Ramos (cell line): ENCODE data around the gene TOGARAM2.

Experiments
- in situ Hi-C: fragments of 300-500 bp; cut with MboI; formaldehyde crosslinking; loops from one replicate; pipeline ENCODE4 v1.14.3; 2022; ENCODE audit warnings: low sequenced_read_pairs; ENCODE audit not compliant: unreplicated experiment

TOGARAM2 gene

DNA sequence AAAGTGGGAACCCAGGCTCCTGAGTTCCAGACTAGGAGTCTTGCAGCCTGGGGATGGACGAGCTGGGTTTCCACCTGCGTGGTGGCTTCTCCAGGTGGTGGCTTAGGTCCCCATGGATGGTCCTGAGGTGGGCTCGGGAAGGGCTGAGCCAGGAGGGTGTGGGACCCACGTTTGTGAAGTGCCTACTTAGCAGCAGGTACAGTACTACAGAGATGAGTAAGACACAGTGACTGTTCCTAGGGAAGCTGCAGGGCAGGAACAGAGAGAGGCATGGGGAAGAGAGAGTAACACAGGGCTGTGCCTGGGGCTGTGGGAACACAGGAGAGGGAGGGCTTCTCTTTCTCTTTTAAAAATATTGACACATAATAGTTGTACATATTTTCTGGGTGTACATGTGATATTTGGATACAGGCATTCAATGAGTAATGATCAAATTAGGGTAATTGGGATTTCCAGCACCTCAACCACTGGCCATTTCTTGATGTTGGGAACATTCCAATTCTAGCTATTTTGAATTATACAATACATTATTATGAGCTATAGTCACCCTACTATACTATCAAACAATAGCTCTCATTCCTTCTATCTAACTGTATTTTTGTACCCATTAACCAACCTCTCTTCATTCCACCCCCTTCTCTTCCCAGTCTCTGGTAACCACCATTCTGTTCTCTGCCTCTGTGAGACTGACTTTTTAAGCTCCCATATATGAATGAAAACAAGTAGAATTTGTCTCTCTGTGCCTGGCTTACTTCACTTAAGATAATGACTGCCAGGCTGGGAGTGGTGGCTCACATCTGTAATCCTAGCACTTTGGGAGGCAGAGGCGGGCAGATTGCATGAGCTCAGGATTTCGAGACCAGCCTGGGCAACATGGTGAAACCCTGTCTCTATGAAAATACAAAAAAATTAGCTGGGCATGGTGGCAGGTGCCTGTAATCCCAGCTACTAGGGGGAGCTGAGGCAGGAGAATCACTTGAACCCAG, 15.0 kb downstream of the TOGARAM2 start:
- in situ Hi-C loops, result no loop called here

DNA sequence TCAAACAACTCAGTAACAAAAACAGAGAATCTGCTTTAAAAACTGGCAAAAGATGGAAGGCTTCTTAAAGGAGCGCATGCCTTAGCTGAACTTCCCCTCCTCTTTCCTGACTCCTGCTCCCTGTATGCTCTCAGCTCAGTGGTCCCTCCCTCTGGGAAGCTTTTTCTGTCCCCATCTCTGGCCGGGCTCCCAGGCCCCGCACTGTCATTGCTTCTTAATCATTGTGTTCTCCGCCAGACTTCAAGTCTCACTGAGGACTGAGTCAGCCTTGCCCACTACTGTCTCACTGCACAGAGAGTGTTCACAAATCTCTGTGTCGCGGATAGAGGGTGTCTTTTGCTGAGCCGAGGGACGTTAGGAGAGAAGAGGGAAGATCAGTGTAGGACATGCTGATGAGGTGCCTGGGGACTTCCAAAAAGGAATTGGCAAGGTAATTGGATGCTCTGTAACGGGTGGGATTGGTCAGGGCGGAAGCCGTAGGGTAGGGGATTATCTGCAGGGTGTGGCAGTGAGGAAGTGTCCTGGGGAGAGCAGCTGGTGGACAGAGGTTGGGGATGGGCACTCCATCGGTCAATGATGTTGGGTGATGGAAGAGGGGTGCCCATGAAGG, 16.2 kb downstream of the TOGARAM2 start:
- in situ Hi-C loops, result no loop called here

DNA sequence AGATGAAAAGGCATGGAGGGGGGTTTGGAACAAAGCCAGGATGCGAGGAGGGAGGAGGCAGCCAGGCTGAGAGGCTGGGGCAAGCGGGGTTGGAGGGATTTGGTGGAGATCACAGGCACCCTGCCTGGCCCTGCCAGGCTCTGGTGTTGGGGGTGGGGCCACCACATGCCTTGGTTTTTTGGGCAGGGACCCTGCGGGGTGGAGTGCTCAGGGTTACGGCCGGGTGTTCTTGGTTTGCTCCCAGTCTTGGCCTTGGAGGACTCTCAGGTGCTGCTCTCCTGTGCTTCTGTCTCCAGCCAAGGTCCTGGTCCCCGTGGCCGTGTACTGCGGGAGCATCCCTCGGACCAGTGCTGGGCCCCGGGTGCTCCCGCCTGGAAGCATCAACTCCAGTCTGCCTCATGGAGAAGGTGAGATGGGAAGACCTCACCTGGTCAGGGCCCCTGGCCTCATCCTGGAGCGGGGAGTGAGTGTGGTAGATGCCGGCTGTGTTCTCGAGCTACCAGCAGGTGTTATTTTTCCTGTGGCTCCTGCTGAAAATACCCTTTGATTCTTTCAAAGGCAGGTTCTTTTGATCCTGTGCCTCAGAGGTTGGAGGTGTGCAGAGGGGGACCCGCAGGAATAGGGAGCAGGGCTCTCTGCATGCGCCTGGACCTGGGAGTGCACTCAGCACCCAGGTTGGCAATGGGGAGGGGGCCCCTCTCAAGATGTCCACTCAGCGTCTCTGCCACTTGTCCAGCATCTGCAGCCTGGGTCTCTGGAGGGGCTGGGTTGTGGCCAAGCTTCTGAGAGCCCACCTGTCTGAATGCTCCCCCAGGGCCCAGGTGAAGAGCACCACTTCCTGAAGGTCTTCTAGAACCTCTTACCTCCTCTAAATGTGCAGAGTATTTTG, 17.0 kb downstream of the TOGARAM2 start:
- in situ Hi-C loops, result no loop called here

DNA sequence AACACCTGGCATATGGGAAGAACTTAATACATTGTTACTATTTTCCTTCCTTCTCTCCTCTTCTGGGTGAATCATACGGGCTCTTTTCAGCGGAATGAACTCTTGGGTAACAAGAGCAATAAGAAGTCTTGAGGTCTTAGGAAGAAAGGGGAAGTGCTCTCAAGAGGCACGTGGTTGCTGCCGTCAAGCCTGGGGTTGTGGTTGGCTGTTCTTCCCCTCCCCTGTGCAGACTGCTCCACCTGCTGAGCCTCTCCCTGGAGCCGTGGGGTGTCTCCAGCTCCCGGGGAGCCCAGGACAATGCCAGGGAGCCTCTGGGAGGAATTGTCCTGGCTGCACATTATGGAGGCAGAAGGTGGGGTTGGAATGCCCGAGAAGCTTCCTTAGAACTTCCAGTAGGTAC, 19.4 kb downstream of the TOGARAM2 start:
- in situ Hi-C loops, result no loop called here

DNA sequence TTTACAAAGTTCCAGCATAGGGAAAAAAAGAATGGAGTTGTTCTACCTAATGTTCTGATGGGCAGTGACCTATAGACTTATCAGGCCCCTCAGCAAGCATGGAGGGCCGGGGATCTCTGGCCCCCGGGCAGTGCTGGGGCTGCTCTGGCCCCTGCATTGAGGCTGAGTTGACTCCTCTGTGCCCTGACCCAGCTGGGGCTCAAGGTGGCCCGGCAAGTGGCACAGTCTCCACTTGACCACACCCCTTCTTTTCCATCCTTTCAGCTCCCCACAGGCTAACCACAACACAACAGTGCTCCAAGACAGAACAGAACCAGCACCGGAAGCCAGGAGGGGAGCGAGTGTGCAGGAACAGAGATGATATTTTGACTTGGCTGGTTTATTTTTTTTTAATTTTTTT, 19.9 kb downstream of the TOGARAM2 start:
- in situ Hi-C loops, result no loop called here

DNA sequence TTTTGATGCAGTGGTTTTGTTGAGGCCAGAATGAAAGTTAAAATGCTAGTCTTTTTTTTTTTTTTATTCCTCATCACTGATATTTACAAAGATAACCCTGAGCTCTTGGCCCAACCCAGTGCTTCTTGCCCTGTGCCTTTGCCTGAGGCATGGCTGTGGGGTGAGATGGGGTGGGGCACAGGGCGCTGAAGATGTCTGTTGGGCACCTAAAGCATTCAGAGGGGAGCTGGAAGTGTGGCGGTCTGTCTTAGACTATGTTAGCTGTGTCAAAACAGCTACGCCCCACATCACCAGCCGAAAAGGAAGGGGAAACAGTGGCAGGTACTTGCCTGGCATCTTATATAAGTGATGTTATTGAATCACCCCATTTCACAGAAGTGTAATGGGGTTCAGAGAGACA, 20.7 kb downstream of the TOGARAM2 start:
- in situ Hi-C loops, result no loop called here

DNA sequence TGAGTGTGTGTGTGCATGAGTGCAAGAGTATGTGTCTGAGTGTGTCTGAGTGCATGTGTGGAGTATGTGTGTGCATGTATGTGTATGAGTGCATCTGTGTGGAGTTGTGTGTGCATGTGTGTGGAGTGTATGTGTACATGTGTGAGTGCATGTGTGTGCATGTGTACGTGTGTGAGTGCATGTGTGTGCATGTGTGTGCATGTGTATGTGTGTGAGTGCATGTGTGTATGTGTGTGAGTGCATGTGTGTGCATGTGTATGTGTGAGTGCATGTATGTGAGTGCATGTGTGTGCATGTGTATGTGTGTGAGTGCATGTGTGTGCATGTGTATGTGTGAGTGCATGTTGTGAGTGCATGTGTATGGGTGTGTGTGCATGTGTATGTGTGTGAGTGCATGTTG, 23.7 kb downstream of the TOGARAM2 start:
- in situ Hi-C loops, result no loop called here

DNA sequence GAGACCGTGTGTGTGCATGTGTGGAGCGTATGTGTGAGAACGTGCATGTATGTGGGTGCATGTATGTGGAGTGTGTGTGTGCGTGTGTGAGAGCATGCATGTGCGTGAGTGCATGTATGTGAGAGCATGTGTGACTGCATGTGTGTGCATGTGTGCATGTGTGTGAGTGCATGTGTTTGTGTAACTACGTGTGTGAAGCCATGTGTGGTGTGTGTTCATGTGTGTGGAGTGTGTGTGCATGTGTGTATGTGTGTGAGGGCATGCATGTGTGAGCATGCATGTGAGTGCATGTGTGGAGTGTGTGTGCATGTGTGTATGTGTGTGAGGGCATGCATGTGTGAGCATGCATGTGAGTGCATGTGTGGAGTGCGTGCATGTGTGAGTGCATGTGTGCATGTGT, 24.2 kb downstream of the TOGARAM2 start:
- in situ Hi-C loops, result no loop called here

DNA sequence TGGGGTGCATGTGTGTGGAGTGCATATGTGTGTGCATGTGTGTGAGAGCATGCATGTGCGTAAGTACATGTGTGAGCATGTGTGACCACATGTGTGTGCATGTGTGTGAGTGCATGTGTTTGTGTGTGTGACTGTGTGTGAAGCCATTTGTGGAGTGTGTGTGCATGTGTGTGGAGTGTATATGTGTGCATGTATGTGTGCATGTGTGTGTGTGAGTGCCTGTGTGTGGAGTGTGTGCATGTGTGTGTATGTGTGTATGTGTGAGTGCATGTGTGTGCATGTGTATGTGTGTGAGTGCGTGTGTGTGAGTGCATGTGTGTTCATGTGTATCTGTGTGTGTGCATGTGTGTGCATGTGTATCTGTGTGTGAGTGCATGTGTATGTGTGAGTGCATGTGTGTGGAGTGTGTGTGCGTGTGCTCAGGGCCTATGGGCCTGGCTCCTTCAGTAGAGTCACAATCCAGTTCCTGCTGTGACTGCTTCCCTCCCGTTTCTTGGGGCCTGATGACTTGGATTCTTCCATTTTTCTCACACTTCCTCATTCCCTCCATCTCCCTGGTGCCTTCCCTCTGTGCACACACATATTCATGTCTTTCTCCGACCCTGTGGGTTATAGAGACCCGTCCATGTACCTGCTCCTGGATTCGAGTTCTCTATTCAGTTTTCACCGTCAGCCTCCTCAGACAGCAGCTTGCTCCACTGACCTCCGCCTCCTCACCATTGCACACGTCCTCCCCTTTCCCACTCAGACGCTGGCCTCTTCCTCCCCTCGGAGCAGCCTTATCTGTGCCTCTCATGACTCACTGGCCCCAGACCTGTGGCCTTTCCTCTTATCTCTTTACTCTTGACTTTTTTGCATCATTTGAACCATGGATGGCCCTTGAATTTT, 25.2 kb downstream of the TOGARAM2 start:
- in situ Hi-C loops, result no loop called here

DNA sequence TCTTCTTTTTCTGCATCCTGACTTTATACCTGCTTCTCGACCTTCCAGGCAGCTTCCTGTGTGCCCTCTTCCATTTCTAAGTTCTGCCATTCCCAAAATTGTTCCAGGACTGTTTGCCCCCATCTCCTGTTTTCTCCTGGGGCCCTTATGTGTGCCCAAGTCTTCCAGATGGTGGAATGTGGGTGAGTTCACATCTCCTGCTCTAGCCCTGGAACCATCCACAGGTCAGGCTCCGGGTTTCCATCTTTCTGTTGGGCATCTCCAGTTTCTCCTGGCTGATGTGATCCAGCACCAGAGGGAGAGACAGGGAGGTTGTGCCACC, 25.8 kb downstream of the TOGARAM2 start:
- in situ Hi-C loops, result no loop called here

DNA sequence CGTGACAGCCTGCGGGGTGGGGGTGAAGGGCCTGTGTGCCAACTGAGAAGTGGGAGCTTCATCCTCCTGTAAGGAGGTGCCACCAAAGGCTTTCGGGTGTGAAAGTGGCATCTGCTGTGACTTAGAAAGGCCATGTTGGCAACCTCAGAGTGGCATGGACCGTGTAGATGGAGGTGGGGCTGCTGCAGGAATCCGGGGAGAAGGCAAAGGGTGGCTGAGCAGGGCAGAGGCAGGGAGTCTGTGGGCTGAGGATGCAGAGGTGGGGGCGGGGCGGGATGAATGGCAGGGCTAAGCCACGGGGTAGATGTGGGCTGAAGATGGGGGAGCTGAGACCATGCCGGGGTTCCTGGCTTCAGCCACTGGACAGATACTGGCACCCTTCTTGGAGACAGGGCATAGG, 28.2 kb downstream of the TOGARAM2 start:
- in situ Hi-C loops, result no loop called here

DNA sequence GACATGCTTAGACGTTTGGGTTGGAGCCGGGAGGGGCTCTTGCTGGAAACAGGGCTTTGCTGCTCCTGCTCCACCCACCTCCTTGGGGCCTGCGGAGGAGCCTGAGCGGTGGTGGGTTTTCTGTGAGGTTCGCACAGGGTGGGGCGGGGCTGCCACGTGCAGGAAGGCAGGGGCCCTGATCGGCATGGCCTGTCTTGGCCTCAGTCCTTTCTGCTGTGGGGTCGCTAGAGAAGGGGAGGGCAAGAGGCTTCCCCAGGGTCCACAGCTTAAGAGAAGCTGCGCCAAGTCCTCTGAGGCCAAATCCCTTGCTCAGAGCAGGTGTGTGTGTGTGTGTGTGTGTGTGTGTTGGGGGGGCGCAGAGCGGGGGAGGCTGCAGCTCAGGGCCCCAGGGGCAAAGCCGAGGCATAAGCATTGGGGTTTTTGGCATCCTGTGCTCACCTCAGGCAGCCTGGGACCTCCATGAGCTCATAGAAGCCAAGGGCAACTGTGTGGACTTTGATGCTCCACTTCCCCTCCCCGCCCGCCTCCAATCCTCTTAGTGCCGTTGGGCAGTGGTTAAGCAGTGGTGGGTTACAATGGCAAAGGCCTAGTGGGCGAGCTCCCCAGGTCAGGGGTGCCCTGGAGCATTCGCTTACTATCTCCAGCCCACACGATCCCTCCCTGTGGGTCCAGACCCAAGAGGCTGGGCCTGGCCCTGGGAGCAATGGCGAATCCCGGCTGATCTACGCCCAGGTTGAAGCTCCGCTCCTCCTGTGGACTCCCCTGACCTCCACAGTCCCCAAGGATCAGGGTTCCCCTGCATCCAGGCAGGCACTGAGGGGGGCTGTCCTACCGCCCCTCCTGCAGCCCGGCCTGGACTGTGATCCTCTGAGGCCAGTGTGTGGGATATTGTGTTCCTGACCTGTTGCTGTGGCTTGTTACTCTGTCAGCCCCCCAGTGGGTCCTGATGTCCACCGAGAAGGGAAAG, 28.9 kb downstream of the TOGARAM2 start:
- in situ Hi-C loops, result no loop called here

DNA sequence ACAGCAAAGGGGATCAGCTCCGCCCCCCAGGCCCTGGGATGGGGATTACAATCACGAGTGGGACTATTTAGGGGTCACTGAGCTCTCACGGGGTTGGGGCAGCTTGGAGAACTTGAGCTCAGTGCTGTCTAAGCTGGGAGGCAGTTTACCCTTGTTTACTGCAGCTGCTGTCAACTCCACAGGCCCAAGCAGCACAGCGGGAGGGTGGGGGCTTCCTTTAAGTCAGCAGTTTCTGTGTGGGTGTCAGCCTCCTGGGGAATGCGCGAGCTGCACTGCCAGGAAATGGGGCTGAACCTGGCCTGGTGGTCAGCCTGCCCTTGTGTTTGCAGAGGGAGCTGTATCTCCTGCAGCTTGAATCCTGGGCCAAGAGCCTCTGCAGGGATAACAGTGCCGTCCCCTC, 29.8 kb downstream of the TOGARAM2 start:
- in situ Hi-C loops, result no loop called here

DNA sequence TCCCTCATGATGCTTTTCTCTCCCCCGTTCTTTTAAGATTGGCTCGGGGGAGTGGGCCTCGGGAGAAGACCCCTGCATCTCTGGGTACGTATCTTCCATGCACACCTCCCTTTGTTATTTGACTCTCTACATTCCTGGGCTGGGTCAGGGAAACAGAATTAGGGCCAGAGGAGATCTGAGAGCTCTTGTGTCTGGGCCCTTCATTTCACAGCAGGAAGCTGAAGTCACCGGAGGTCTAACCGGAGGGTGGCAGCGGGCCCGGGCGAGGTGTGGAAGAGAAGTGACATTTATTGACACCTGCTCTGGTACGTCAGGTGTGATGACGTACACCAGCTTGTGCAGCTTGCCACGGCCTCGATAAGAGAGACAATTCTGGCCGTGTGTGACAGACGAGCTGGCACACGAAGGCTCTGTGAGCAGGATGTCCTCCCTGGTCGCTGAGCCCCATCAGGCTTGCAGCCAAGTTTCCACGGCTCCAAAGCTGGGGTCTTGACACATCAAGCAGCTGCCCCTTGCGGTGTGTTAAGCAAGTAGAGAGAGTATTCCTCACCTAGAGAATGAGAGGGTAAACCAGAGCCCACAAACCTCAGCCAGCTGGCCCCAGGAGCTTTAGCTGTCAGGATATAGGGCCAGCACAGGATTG, 30.4 kb downstream of the TOGARAM2 start:
- in situ Hi-C loops, result no loop called here

DNA sequence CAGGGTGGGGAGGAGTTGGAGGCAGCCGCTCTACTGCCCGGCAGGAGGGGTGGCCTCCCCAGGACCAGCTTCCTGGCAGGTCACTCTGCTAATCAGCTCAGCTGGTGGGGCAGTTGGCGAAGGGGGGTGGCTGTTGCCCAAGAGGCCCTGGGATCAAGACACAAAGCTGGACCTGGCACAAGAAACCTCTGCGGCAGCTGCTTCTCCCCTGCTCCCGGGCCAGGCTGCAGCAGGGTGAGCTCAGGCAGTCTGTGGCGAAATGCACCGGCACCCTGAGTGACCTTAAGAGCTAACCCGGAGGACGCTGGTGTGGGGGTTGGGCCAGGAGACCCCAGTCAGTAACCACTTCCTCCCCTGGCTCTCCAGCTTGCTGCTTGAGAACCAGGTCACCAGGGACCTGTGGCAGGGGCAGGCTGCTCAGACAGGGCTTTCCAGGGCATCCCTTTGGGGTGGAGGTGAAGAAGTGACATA, 31.1 kb downstream of the TOGARAM2 start:
- in situ Hi-C loops, result no loop called here

DNA sequence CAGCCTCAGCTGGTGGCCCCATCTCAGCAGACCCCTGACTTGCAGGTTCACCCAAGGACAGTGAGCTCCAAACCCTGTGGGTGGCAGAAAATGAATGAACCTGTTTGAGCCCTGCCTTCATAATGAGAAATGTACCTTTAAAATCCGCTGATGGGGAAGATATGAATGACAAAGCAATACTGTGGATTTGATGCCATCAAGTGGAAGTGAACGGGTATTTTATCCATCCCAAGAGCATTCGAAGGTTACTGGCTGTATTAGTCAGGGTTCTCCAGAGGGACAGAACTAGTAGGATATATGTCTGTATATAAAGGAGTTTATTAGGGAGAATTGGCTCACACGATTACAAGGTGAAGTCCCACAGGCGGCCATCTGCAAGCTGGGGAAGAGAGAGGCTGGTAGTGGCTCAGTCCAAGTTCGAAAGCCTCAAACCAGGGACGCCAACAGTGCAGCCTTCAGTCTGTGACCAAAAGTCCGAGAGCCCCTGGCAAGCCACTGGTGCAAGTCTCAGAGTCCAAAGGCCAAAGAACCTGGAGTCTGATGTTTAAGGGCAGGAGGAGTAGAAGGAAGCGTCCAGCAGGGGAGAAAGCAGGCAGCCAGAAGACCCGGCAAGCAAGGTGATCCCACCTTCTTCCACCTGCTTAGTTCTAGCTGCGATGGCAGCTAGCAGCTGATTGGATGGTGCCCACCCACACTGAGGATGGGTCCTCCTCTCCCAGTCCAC, 32.1 kb downstream of the TOGARAM2 start:
- in situ Hi-C loops, result no loop called here

DNA sequence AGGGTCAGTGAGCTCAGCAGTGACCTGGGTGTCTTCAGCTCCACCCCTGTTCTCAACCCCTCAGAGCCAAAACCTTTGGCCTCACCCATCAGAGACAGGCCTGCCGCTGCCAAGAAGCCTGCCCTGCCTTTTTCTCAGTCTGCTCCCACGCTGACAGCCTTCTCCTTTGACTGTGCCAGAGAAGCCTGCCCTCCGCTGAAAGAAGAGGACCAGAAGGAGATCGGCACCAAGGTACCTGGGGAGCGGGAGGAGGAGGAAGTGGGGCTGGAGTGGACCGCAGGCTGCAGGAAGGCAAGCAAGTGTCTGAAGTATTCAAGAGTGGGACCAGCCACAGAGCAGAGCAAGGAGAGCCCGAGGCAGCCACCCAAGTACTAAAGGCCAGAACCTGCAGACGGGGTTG, 33.2 kb downstream of the TOGARAM2 start:
- in situ Hi-C loops, result no loop called here
